ENCODE data around the gene CAMK1D. TPM values are rescaled to one million over a fixed set of nuclear protein-coding genes. Genes with fewer than 3 reads are reported as not detected.

The CAMK1D gene
- polyA plus RNA-seq, 1 donor: 11.9 TPM

DNA sequence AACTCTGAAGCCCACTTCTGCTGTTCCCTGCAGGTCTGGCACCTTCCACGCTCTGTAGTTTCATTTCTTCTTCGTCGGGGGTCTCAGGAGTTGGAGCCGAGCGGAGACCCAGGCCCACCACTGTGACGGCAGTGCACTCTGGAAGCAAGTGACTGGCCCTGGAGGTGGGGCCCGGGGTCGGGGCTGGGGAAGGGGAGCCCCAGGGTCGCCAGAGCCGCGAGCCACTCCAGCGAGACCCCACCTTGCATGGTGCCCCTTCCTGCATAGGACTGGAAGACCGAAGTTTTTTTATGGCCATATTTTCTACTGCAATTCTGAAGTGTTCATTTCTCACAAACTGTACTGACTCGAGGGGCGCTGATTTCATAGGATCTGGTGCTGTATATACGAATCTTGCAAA lies 479.4 kb downstream of the CAMK1D start:
- no peak for DNase-seq

DNA sequence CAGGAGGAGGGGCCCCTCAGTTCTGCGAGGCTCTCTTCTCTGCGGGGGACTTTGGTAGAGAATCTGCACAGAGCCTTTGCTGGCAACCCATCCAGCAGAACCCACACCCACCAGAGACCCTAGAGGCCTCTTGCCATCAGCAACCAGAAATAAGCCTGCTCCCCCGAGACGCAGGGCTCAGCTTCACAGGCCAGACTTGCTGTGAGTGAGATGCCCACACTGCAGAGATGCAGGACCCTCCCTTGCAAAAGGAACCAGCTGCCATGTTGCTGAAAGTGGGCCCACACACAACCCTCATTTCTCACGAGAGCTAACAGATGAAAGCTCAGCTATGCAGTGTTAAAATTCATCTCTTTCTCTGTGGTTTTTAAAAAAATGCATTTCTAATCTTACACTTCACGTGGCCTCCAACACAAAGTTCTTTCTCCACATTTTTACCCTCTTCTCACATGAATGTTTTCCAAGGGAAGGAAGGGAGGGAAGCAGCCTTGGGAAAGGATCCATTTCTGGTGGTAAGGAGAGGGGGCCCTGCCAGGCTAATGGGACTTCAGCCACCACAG lies 480.6 kb downstream of the CAMK1D start:
- no peak for DNase-seq

DNA sequence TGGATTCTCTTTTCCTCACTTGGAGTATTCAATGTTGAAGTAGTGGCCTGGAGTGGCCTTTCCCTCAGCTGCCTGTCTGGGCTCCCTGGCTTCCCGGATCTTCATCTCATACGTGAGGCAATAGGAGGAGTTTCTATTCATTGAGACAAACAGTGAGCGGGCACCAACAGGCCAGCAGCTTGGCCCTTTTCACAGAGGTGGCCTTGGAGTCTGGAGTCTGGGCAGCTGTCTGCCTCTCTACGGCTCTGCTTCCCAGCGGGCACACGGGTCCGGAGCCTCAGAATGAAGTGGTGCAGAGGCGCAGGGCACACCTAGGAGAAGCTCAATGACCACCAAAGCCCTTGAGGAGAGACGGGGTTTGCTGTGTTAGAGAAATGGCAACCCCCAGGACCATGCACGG lies 482.7 kb downstream of the CAMK1D start:
- no peak for DNase-seq

DNA sequence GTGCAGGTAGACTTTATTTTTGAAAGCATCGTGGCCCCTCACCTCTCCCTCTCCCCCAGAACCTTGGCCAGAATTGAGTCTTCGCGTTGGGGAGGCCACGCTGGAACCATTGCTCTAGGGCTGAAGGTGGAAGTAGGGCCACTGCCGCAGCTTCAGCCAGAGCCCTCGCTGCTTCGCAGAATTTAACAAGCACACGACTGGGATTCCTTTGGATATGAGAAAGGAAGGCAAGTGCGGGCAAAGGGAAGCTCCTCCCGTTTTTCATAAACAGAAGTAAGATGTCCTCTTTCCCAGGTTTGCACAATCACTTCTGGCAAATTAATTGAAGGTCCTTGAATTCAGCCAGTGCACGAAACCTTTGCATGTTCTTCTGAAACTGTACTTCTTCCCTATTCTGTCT lies 484.1 kb downstream of the CAMK1D start:
- no peak for DNase-seq

DNA sequence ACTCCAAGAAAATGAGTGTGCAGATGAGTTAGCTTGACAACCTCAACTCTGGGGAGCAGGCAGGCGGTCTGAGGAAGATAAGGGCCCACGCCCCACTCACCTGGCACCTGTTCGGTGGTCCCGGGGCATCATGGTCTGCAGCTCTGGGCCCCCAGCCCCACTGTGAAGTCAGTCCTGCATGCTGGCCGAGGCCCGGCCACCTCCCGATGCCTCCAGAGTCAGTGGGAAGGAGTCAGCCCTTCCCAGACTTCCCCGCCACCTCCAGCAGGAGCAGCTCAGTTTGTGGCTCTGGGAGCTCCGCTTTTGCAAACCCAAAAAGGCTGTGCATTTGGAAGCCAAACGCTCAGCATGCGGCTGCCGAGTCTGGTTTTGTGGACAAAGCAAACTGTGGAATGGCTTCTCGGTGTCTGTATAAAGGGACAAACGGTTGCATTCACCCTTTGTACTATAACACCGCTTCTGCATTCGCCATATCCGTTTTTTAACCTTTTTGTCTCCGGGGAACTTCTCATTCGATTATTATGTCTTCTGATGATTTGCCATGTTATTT lies 484.8 kb downstream of the CAMK1D start:
- DNase-seq: no peak

DNA sequence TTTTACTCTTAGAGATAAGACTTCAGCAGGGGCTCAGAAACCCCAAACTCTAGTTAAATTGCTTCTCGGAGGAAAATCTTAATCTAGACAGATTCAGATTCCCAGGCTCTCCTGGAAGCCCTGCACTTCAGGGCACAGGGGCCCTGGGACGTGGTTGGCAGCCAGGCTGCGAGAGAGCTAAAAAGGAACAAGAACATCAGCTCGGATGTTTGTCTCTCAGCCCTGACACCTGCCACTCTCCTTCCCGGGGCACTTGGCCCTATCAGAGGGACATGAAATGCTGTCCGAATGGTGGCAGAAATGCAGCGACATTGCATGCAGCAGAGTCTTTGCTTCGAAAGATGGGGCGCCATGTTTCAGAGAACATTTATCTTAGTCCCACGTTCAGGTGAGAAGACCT lies 485.4 kb downstream of the CAMK1D start:
- DNase-seq: no peak

DNA sequence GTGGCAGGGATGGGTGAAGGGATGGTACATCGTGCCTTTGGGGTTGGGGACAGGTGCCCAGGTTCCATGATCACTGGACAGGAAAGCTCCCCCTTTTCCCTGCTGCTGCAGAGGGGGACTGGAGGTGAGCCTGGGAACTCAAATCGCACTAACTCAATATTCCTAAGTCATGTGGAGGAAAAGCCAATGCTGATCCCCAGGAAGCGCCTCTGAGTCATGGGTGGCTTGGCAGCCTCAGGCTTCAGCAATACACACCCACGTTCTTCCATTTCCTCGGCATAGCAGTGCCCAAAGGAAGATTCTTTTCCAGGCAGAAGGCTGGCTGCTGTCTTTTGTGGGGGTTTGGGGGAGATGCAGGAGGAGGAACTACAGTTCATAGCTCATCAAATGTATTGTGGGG lies 486.4 kb downstream of the CAMK1D start:
- DNase-seq: no peak

DNA sequence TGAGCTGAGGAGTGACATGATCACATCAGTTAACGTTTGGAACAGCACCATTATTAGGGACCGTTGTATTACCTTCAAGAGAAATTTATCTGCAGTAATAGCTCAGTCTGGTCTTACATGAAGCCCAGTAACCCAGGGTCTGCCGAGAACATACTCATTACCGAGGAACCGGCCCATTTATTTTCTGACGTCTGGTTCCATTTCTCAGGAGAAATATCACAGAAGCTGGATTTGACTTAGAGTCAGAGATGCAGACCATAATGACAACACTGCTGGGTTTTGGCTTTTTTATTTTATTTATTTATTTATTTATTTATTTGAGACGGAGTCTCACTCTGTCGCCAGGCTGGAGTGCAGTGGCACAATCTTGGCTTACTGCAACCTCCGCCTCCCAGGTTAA lies 489.0 kb downstream of the CAMK1D start:
- no peak for DNase-seq

DNA sequence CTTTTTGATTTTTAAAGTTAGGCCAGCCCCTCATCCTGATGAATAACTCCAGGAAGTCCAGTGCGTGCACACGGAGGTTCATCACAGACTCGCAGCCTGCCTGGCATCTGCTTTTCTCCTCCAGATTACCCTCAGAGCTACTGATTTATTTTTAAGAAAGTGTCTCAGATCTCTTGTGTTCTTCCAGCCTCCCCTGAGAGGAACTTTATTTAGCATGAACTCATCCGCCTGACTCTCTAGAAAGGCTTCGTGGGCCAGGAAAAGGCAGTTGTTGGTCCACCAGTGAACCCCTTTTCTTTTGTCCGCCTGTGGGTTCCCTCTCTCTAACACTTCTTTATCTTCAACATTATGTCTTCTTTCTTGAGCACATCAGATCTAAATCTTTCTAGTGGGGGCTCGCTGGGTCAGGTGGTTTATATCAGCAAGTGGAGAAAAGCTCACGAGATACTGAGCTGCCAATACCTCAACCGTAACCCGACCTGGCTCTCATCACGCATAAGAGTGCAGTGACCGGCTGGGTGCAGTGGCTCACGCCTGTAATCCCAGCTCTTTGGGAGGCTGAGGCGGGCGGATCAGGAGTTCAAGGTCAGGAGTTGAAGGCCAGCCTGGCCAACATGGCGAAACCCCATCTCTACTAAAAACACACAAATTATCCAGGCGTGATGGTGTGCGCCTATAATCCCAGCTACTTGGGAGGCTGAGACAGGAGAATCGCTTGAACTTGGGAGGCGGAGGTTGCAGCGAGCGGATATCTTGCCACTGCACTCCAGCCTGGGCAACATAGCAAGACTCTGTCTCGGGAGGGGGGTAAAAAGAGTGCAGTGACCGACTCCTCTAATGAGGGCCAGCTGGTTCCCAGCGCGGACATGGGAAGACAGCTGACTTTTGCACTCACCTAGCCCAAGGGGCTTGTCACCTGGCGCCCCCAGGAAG lies 489.9 kb downstream of the CAMK1D start:
- no peak for DNase-seq

DNA sequence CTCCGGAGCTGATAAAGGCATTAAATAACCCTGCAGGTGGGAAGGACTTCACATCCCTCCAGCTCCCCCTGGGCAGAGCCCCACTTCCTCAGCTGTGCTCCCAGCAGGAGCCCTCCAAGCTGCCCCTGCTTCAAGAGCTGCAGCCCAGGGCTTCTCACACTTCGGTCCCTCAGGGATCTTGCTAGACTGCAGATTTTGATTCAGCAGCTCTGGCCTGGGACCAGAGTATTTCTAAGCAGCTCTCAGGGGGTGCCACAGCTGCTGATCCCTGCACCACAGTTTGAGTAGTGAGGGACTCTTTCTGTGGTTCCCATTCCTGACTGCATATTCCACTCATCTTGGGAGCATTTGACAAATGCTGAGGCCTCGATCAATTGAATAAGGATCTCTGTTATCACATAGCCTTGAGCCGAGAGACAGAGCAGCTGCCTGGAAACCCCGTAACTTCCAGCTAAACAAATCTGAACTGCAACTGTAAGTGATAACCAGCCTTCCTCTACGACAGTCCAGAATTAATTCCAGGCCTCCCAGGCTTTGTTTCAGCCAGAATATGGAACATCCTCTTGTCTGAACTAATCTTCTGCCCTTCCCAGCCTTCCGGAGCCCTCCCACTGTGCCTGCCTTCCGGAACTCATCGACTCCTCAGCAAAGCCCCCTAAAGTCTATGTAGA lies 490.7 kb downstream of the CAMK1D start:
- no peak for DNase-seq

DNA sequence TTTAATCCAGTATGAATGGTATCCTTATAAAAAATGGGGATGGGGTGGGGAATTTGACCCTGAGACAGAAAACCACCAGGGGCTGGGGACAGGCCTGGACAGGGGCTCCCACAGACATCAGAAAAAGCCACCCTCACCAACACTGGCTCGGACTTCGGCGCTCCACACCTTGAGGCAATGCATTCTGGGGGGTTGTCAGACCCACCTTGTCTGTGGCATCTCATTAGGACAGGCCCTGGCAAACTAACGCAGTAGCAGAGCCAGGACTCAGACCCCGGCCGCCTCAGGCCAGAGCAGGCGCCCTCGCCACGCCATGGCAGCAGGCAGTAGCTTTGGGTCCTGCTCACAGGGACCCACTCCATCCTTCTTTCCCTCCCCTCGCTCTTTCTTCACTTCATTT lies 492.1 kb downstream of the CAMK1D start:
- no peak for DNase-seq

DNA sequence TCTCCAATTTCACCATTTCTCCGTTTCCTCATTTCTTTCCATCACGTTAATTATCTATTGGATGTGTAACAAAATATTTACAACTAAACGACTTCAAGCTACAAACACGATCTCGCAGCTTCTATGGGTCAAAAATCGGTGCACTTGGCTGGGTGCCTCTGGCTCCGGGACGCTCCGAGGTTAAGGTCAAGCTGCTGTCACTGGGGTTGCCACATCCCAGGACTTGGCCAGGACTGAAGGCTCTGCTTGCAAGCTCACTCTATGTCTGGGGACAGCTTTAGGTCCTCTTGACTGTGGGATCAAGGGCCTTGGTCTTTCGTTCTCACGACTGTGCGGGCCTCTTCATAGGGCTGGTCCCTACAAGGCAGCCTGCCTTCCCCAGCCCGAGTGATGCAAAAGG lies 492.5 kb downstream of the CAMK1D start:
- DNase-seq: no peak

DNA sequence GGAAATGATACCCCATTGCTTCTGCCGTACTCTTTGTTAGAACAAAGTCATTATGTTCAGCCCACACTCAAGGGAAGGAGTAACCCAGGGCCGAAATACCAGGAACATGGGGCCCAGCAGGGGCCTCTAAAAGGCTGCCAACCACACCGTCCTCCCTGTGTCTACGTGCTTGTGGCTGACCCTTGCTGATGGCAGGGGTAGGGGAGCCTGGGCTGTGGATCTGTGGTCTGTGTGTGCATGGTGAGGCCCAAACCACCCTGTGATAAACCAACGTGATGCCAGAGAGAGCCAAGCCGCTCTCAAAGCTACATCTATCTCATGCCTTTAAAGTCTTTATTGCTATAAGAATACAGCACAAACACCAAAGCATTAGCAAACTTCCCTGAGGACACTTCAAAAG lies 493.0 kb downstream of the CAMK1D start:
- DNase-seq: no peak

DNA sequence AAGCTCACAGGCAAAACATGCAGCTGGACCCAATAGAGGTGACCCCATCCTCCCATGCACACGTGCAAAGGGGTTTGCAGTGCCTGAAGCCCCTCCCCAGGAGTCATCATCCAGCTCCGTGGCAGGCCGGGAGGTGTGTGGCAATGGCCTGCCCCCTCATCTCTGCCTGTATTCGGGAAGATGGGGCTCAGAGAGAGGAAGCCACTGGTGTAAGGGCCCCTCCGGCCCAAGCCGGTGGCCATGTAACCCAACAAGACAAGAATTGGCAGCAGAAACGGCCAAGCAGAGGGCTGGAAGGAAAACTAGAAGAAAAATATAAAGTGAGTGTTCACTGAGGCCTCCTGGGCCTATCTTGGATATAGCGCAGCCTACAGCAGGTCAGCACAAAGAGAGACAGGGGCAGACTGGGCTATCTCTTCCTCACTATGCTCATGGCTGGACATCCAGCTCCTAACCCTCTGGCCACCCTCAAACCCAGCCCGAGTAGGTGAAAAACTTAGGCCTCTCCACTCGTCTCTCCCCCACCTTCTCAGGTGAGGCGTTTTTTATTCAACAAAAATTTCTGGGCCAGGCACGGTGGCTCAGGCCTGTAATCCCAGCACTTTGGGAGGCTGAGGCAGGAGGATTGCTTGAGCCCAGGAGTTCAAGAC lies 494.1 kb downstream of the CAMK1D start:
- DNase-seq: no peak

DNA sequence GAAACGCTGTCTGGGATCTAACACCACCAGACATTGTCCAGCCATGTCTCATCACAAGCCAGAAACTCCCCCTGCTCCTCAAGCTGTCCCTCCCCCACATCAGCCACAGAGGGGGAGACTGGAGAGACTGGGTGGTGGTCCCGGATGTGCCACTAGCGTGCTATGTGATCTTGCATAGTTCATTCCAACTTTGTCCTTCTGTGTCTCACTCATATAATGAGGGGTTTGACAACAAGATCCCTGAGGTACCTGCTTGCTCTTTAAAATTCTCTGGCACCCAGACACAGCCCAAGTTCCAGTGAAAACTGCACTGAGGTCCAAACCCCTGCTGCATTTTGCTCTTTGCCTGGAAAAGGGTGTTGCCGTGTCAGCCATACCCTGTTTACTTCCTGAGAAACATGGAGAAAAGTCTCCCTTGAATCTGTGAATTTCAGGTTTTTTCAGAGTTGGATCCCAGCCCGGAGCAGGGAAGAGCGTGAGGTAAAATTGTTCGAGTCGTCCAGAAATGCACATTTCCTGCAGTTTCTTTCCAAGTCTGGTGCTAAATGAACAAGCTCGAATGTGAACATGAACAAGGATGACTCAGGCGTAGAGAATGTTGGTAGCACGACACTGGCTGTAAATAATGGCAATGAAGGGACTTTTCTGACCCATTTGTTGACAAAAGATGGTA lies 495.6 kb downstream of the CAMK1D start:
- peak; percentile 85 for DNase-seq

DNA sequence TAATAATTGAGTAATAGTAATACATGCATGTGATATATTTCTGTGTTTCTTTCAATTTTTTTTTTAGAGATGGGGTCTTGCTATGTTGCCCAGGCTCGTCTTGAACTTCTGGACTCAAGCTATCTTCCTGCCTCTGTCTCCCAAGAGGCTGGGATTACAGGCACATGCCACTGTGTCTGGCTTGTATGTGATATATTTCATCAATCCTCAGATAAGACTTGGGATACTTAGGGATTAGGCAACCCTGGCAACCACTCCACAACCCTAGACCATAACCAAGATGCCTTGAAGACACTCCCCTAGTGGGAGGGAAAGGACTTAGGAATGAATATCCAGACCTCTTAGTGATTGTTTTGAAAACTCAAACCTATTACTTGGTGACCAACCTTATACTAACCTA lies 497.4 kb downstream of the CAMK1D start:
- no peak for DNase-seq

DNA sequence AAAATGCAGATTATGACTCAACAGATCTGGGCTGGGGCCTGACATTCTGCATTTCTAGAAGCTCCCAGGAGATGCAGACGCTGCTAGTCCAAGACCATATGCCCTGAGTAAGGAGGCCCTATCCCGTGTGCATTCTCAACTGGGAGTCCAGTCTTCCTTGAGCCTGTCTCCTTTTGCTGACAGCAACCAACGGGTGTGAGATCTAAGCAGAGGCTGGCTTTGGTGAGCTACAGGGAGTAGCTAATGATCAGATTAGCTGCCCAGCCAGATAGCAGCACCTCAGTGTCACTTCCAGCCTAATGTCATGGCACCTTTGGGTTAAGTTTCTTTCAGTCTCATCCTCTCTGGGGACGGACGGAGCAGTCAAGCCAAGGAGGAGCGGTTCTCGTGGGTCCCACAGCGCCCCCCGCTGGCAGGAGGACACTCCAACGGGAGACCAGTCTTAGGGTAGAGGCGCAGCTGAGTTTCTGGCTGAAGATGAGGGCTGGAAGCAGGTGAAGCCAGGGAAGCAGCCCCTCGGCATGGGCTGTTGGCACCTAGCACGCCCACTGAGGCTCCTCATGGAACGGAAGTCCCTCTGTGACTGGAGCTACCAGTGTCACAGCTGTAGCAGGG lies 498.1 kb downstream of the CAMK1D start:
- DNase-seq: no peak

DNA sequence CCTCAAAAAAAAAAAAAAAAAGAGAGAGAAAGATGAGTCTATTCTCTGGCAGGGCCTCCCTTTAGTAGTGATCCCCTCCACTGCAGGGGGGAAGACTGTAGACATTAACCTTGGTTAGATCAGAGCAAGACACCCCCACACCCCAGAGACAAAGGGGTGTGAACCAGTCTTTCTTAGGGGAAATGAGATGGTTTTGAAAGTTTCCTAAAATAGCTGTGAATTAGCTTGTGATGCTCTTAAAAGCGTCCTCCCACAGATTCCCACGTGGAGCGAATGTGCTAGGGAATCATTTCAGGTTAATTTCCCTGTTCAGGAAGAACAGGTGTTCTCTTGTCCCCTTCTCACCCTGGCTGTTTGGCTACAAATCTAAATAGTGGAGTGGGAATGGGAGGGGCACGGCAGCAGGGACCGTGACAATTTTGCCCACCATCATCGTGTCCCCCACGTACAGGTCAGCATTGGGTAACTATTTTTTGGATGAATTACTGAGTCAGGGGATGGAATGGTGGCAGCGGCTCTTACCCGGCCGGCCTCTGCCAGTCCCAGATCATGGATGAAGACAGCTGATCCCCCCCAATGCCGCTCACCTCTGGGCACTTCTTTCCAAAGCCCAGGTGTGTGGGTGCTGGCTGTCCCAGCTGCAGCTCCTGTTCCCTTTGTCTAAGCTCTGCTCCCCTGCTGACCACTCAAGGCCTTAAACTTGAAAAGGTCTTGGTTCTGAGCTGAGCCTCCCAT lies 499.3 kb downstream of the CAMK1D start:
- DNase-seq: no peak

DNA sequence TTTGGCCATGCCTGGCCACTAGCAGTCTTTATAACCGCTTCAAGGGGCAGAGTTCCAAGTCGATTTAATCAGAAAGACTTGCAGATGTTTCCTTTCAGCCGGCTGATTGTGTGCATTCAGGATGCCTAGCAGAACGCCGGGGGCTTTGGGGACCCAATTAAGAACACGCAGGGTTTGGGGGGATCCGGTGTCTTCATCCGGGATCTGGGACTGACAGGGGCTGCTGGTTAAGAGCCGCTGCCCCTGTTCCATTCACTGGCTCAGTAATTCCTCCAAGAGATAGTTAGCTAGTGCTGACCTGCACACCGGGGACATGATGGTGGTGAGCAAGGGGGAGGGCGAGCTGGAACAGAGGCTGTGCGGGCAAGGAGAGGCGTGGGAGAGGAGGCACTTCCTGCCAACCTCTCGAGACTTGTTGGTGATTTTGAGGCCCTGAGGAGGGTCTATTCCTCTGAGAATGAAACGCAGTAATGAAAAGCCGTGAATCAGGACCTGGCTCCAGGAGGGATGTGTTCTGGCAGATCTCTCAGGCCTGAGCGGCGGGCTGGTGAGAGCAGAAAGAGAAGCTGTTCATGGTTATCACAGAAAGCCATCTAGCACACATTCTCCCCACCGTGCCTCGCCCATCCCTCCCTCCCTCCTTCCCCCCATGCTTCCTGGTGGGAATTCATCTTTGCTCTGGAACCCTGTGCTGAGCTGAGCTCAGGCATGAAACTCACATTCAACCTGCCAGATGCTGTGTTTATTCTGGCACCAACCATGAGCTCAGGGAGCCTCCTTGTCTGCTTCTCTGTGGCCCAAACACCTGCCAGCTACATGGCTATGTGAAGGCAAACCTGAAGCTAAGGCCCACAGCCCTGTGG lies 500.2 kb downstream of the CAMK1D start:
- DNase-seq: no peak

DNA sequence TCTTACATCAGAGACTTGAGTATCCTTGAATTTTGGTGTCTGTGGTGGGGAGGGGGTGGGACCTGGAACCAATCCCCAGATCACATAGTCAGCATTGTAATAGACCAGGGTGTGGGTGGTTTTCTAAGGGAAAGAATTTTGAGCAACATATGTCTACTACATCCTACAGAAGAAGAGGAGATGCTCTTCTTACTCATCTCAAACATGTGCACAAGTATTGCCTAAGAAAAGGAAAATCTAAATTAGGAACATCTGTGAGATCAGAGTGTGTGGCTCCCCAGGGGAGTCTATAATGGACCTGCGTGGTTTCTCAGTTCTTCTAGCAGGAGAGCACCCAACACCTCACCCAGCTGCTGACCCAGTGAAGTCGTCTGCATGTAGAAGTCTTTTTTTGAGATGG lies 503.3 kb downstream of the CAMK1D start:
- no peak for DNase-seq

Data from left kidney (tissue), 2 donors.